ENCODE data around the gene NDP.
"Not testable (repeated sequence)": the region's sequence is repeated elsewhere in the genome, so short reads cannot be mapped to it uniquely, and the experiment has no call there.

The NDP gene

GRCh38 chrX:43939187-43939926 lies 33.8 kb downstream of the NDP start:
- no peak overlapping the region for H3K4me3 ChIP-seq (ENCODE audit: low read depth, low read length)
- no peaks in the 10 kb centered on the region for H3K36me3 ChIP-seq (ENCODE audit: control insufficient read depth, insufficient read depth, low read length)
- no peaks in the 10 kb centered on the region for H3K4me1 ChIP-seq
- no peaks in the 10 kb centered on the region for H3K79me2 ChIP-seq
- TF ChIP-seq CTCF (IDR thresholded peaks at IDR 0.05): no peak
- H3K9ac ChIP-seq: no peak overlapping the region
- H3K27me3 ChIP-seq (ENCODE audit: control insufficient read depth, insufficient read depth, low read length): no peaks in the 10 kb centered on the region
- no peak overlapping the region for H2AFZ ChIP-seq
- H3K9me3 ChIP-seq (ENCODE audit: control insufficient read depth, low read length): no peaks in the 10 kb centered on the region
- no peak overlapping the region for H3K27ac ChIP-seq
- H3K4me2 ChIP-seq (ENCODE audit: low read length): no peak overlapping the region

GRCh38 chrX:43922032-43922431 lies 51.2 kb downstream of the NDP start:
- not testable (repeated sequence) for H3K9ac ChIP-seq; H3K79me2 ChIP-seq; H3K4me3 ChIP-seq (ENCODE audit: low read depth, low read length); H3K9me3 ChIP-seq (ENCODE audit: control insufficient read depth, low read length); H3K27me3 ChIP-seq (ENCODE audit: control insufficient read depth, insufficient read depth, low read length); H3K36me3 ChIP-seq (ENCODE audit: control insufficient read depth, insufficient read depth, low read length); H3K4me1 ChIP-seq; H3K4me2 ChIP-seq (ENCODE audit: low read length); H2AFZ ChIP-seq; H3K27ac ChIP-seq

GRCh38 chrX:43910772-43911171 lies 62.4 kb downstream of the NDP start:
- H3K36me3 ChIP-seq (ENCODE audit: control insufficient read depth, insufficient read depth, low read length): not testable (repeated sequence)

GRCh38 chrX:43910012-43910411 lies 63.2 kb downstream of the NDP start:
- Histone ChIP-seq H3K4me3 (ENCODE audit: low read depth, low read length) (no peak overlapping the region), H3K27ac (no peak overlapping the region), H3K9ac (no peak overlapping the region), H3K36me3 (ENCODE audit: control insufficient read depth, insufficient read depth, low read length) (no peaks in the 10 kb centered on the region), H3K27me3 (ENCODE audit: control insufficient read depth, insufficient read depth, low read length) (no peaks in the 10 kb centered on the region), H3K4me1 (no peaks in the 10 kb centered on the region), H3K9me3 (ENCODE audit: control insufficient read depth, low read length) (no peaks in the 10 kb centered on the region), H3K4me2 (ENCODE audit: low read length) (no peak overlapping the region), H2AFZ (no peak overlapping the region), H3K79me2 (no peaks in the 10 kb centered on the region)
- TF ChIP-seq CTCF (IDR thresholded peaks at IDR 0.05): no peak

More at GRCh38 chrX:43910772-43911171, 62.4 kb downstream of the NDP start:
- H3K4me1 ChIP-seq; H2AFZ ChIP-seq; H3K4me2 ChIP-seq (ENCODE audit: low read length); H3K9me3 ChIP-seq (ENCODE audit: control insufficient read depth, low read length); H3K79me2 ChIP-seq; H3K4me3 ChIP-seq (ENCODE audit: low read depth, low read length); H3K27ac ChIP-seq; H3K27me3 ChIP-seq (ENCODE audit: control insufficient read depth, insufficient read depth, low read length); H3K9ac ChIP-seq: not testable (repeated sequence)

GRCh38 chrX:43909141-43909540 lies 64.0 kb downstream of the NDP start:
- H3K4me3 ChIP-seq (ENCODE audit: low read depth, low read length): no peak overlapping the region
- no peaks in the 10 kb centered on the region for H3K27me3 ChIP-seq (ENCODE audit: control insufficient read depth, insufficient read depth, low read length)
- no peak overlapping the region for H3K9ac ChIP-seq
- no peaks in the 10 kb centered on the region for H3K79me2 ChIP-seq
- no peak overlapping the region for H3K4me2 ChIP-seq (ENCODE audit: low read length)
- TF ChIP-seq CTCF (IDR thresholded peaks at IDR 0.05): no peak
- H3K4me1 ChIP-seq: no peaks in the 10 kb centered on the region
- no peak overlapping the region for H2AFZ ChIP-seq
- no peaks in the 10 kb centered on the region for H3K36me3 ChIP-seq (ENCODE audit: control insufficient read depth, insufficient read depth, low read length)
- H3K27ac ChIP-seq: no peak overlapping the region
- no peaks in the 10 kb centered on the region for H3K9me3 ChIP-seq (ENCODE audit: control insufficient read depth, low read length)
